ENCODE results near the gene ASMT. TPM values are rescaled to one million over a fixed set of nuclear protein-coding genes. Genes with fewer than 3 reads are reported as not detected.

ASMT gene
- total and polyA plus RNA-seq, 4 donors: 0.26 TPM; not detected in 3

DNA sequence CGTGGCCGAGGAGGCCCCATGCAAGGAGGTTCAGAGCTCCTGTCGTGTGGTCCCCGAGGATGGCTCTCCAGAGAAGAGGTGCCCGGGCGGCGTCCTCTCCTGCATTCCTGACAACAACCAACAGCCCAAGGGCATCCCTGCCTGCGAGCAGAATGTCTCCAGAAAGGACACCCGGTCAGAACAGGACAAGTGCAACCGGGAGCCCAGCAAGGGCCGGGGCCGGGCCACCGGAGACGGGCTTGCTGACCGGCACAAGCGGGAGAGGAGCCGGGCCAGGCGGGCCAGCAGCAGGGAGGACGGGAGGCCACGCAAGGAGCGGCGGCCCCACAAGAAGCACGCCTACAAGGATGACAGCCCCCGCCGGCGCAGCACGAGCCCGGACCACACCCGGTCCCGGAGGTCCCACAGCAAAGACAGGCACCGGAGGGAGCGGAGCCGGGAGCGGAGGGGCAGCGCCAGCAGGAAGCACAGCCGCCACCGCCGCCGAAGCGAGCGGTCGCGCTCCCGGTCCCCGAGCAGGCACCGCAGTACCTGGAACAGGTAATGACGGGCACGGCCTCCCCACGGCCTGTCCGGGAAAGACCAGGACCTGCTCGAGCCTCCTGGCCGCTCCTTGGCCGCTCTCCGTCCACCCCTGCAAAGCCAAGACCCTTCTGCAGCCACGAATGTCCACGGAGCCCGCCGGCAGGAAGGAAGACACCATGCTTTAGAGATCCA, 13.7 kb upstream of the ASMT start:
- no peak for DNase-seq (ENCODE audit: low spot score)
- H3K4me1 ChIP-seq (ENCODE audit: control insufficient read depth in 4 of 4, insufficient read depth in 4 of 4, low read length in 3 of 4): no peaks in the 10 kb centered on the region
- no peak overlapping the region for H3K4me3 ChIP-seq (ENCODE audit: low read depth in 1 of 3, low read length in 3 of 3)
- no peaks in the 10 kb centered on the region for H3K27me3 ChIP-seq (ENCODE audit: control insufficient read depth in 4 of 4, insufficient read depth in 4 of 4, low read length in 3 of 4)
- TF ChIP-seq FOXA1 (IDR thresholded peaks at IDR 0.05) (no peak), TAF1 (conservative IDR thresholded peaks at IDR 0.05) (no peak), HNF4A (conservative IDR thresholded peaks at IDR 0.05) (no peak), FOXA2 (IDR thresholded peaks at IDR 0.05) (no peak), JUND (IDR thresholded peaks at IDR 0.05) (no peak), NR2F2 (IDR thresholded peaks at IDR 0.05) (no peak), HNF4G (IDR thresholded peaks at IDR 0.05) (no peak), GABPA (IDR thresholded peaks at IDR 0.05 in 1 of 2, conservative IDR thresholded peaks at IDR 0.05 in 1 of 2) (no peak), EGR1 (IDR thresholded peaks at IDR 0.05; ENCODE audit: low read depth in 2 of 2) (no peak), RXRA (IDR thresholded peaks at IDR 0.05) (no peak), SP1 (IDR thresholded peaks at IDR 0.05) (no peak), YY1 (IDR thresholded peaks at IDR 0.05) (no peak), RAD21 (IDR thresholded peaks at IDR 0.05) (no peak)
- TF ChIP-seq, protein P1, sequence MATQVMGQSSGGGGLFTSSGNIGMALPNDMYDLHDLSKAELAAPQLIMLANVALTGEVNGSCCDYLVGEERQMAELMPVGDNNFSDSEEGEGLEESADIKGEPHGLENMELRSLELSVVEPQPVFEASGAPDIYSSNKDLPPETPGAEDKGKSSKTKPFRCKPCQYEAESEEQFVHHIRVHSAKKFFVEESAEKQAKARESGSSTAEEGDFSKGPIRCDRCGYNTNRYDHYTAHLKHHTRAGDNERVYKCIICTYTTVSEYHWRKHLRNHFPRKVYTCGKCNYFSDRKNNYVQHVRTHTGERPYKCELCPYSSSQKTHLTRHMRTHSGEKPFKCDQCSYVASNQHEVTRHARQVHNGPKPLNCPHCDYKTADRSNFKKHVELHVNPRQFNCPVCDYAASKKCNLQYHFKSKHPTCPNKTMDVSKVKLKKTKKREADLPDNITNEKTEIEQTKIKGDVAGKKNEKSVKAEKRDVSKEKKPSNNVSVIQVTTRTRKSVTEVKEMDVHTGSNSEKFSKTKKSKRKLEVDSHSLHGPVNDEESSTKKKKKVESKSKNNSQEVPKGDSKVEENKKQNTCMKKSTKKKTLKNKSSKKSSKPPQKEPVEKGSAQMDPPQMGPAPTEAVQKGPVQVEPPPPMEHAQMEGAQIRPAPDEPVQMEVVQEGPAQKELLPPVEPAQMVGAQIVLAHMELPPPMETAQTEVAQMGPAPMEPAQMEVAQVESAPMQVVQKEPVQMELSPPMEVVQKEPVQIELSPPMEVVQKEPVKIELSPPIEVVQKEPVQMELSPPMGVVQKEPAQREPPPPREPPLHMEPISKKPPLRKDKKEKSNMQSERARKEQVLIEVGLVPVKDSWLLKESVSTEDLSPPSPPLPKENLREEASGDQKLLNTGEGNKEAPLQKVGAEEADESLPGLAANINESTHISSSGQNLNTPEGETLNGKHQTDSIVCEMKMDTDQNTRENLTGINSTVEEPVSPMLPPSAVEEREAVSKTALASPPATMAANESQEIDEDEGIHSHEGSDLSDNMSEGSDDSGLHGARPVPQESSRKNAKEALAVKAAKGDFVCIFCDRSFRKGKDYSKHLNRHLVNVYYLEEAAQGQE (IDR thresholded peaks at IDR 0.05): no peak
- TF ChIP-seq, protein P2, sequence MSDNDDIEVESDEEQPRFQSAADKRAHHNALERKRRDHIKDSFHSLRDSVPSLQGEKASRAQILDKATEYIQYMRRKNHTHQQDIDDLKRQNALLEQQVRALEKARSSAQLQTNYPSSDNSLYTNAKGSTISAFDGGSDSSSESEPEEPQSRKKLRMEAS (IDR thresholded peaks at IDR 0.05): no peak
- TF ChIP-seq, protein P3, sequence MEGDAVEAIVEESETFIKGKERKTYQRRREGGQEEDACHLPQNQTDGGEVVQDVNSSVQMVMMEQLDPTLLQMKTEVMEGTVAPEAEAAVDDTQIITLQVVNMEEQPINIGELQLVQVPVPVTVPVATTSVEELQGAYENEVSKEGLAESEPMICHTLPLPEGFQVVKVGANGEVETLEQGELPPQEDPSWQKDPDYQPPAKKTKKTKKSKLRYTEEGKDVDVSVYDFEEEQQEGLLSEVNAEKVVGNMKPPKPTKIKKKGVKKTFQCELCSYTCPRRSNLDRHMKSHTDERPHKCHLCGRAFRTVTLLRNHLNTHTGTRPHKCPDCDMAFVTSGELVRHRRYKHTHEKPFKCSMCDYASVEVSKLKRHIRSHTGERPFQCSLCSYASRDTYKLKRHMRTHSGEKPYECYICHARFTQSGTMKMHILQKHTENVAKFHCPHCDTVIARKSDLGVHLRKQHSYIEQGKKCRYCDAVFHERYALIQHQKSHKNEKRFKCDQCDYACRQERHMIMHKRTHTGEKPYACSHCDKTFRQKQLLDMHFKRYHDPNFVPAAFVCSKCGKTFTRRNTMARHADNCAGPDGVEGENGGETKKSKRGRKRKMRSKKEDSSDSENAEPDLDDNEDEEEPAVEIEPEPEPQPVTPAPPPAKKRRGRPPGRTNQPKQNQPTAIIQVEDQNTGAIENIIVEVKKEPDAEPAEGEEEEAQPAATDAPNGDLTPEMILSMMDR (IDR thresholded peaks at IDR 0.05; ENCODE audit: low read depth, low read length, missing input control): no peak
- TF ChIP-seq, protein P4, sequence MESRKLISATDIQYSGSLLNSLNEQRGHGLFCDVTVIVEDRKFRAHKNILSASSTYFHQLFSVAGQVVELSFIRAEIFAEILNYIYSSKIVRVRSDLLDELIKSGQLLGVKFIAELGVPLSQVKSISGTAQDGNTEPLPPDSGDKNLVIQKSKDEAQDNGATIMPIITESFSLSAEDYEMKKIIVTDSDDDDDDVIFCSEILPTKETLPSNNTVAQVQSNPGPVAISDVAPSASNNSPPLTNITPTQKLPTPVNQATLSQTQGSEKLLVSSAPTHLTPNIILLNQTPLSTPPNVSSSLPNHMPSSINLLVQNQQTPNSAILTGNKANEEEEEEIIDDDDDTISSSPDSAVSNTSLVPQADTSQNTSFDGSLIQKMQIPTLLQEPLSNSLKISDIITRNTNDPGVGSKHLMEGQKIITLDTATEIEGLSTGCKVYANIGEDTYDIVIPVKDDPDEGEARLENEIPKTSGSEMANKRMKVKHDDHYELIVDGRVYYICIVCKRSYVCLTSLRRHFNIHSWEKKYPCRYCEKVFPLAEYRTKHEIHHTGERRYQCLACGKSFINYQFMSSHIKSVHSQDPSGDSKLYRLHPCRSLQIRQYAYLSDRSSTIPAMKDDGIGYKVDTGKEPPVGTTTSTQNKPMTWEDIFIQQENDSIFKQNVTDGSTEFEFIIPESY (IDR thresholded peaks at IDR 0.05): no peak
- no peak overlapping the region for H3K9ac ChIP-seq (ENCODE audit: low read depth in 1 of 2, low read length in 2 of 2)
- H3K27ac ChIP-seq (ENCODE audit: low read depth in 1 of 2, low read length in 2 of 2): no peak overlapping the region
- peaks cover 37 to 68% (median 44%) of the 10 kb centered on the region in 4 donors for H3K36me3 ChIP-seq (ENCODE audit: control insufficient read depth in 4 of 4, insufficient read depth in 3 of 4, low read depth in 1 of 4, low read length in 3 of 4)
- 98% methylated on average over 58 of the region's 58 CpGs for WGBS
- H3K9me3 ChIP-seq (ENCODE audit: control insufficient read depth in 4 of 4, low read length in 3 of 4): no peaks in the 10 kb centered on the region
